IMR-90 (cell line): ENCODE results near the gene KRT33A. TPM values are rescaled to one million over a fixed set of nuclear protein-coding genes. Genes with fewer than 3 reads are reported as not detected.

Experiments used
- ATAC-seq: fragments of 200-7000 bp; cut with Tn5 transposase; 2 replicates; pipeline ENCODE4 v1.9.1; 2020; ENCODE audit warnings: low read depth, mild to moderate bottlenecking, moderate library complexity
- BruUV-seq: library from RNA; stranded (reverse); fragments of 400-500 nt; replicated peaks from 2 replicates; lab custom pipeline; 2021; lab: Mats Ljungman, UMichigan
- CTCF ChIA-PET: fragments of 300-600 bp; formaldehyde crosslinking; extraction: SDS; loops from one replicate; lab custom pipeline; 2021; ENCODE audit warnings: antibody characterized with exemption; lab: Yijun Ruan, JAX
- POLR2A ChIA-PET: fragments of 300-600 bp; sonication (Branson Sonifier 250); formaldehyde crosslinking; loops from one replicate; lab custom pipeline; 2022; ENCODE audit warnings: antibody characterized with exemption; ENCODE audit not compliant: unreplicated experiment; lab: Charles Lee
- DNase-seq: peaks from one replicate; pipeline ENCODE4 v3.0.0; 2013
- H2AFZ ChIP-seq: replicated peaks from 2 replicates; pipeline ENCODE3; 2013; ENCODE audit warnings: low read length, mild to moderate bottlenecking; ENCODE audit not compliant: poor library complexity
- H2AK5ac ChIP-seq: 2 replicates; pipeline ENCODE4 v1.6.1; 2013; ENCODE audit warnings: low read depth, low read length, inconsistent platforms
- H2AK9ac ChIP-seq: replicated peaks from 2 replicates; pipeline ENCODE3; 2013; ENCODE audit warnings: mild to moderate bottlenecking, low read depth, low read length, moderate library complexity; ENCODE audit not compliant: poor library complexity
- H2BK120ac ChIP-seq: 2 replicates; pipeline ENCODE4 v1.6.1; 2013; ENCODE audit warnings: low read depth, low read length, inconsistent platforms
- H2BK15ac ChIP-seq: 3 replicates; pipeline ENCODE4 v1.6.1; 2013; ENCODE audit warnings: low read depth, low read length, inconsistent platforms
- H2BK20ac ChIP-seq: 2 replicates; pipeline ENCODE4 v1.6.1; 2013; ENCODE audit warnings: low read depth, mild to moderate bottlenecking, inconsistent platforms, low read length, moderate library complexity
- H2BK5ac ChIP-seq: 2 replicates; pipeline ENCODE4 v1.6.1; 2013; ENCODE audit warnings: mild to moderate bottlenecking, low read depth, low read length, inconsistent platforms; ENCODE audit not compliant: poor library complexity, severe bottlenecking
- H3K14ac ChIP-seq: replicated peaks from 2 replicates; pipeline ENCODE4 v1.6.1; 2013; ENCODE audit warnings: low read depth, low read length, inconsistent platforms
- H3K18ac ChIP-seq: 2 replicates; pipeline ENCODE4 v1.6.1; 2013; ENCODE audit warnings: low read depth, low read length, control low read depth
- H3K23ac ChIP-seq: 2 replicates; pipeline ENCODE4 v1.6.1; 2013; ENCODE audit warnings: low read depth, low read length, inconsistent platforms
- H3K27ac ChIP-seq: 2 replicates; pipeline ENCODE4 v1.5.1; 2013; ENCODE audit warnings: mild to moderate bottlenecking, control low read depth, low read length; ENCODE audit not compliant: insufficient read depth
- H3K27me3 ChIP-seq: 2 replicates; pipeline ENCODE4 v1.6.1; 2013; ENCODE audit warnings: low read length; ENCODE audit not compliant: control insufficient read depth, insufficient read depth
- H3K36me3 ChIP-seq: 2 replicates; pipeline ENCODE4 v1.6.1; 2013; ENCODE audit warnings: low read length, mixed read lengths; ENCODE audit not compliant: control insufficient read depth, insufficient read depth
- H3K4ac ChIP-seq: 2 replicates; pipeline ENCODE4 v1.6.1; 2013; ENCODE audit warnings: low read depth, low read length, inconsistent platforms
- H3K4me1 ChIP-seq: 2 replicates; pipeline ENCODE4 v1.6.1; 2013; ENCODE audit warnings: low read length, mixed read lengths; ENCODE audit not compliant: control insufficient read depth, insufficient read depth
- H3K4me2 ChIP-seq: 2 replicates; pipeline ENCODE4 v1.6.1; 2013; ENCODE audit warnings: low read depth, mild to moderate bottlenecking, control low read depth, low read length, moderate library complexity
- H3K4me3 ChIP-seq: 2 replicates; pipeline ENCODE4 v1.5.1; 2013; ENCODE audit warnings: low read depth, mild to moderate bottlenecking, control low read depth, low read length, moderate library complexity; ENCODE audit not compliant: insufficient read depth
- H3K56ac ChIP-seq: 2 replicates; pipeline ENCODE4 v1.6.1; 2013; ENCODE audit warnings: low read length, inconsistent platforms; ENCODE audit not compliant: insufficient read depth; ENCODE audit errors: extremely low read depth
- H3K79me1 ChIP-seq, 2 experiments: 2 replicates each; pipeline ENCODE4 v1.6.1; 2013; ENCODE audit warnings: low read length in 2 of 2, inconsistent platforms in 1 of 2, low read depth in 1 of 2
- H3K9ac ChIP-seq: 2 replicates; pipeline ENCODE4 v1.6.1; 2013; ENCODE audit warnings: low read depth, low read length, control low read depth
- H3K9me1 ChIP-seq: 2 replicates; pipeline ENCODE4 v1.6.1; 2013; ENCODE audit warnings: low read length, inconsistent platforms; ENCODE audit not compliant: insufficient read depth
- H3K9me3 ChIP-seq: 2 replicates; pipeline ENCODE4 v1.6.1; 2013; ENCODE audit warnings: low read length; ENCODE audit not compliant: control insufficient read depth, insufficient read depth
- H4K20me1 ChIP-seq: 2 replicates; pipeline ENCODE4 v1.6.1; 2013; ENCODE audit warnings: low read length, inconsistent platforms; ENCODE audit not compliant: insufficient read depth
- H4K5ac ChIP-seq: 2 replicates; pipeline ENCODE4 v1.6.1; 2013; ENCODE audit warnings: mild to moderate bottlenecking, low read depth, low read length, control low read depth
- H4K8ac ChIP-seq, 2 experiments: 2 replicates each; pipeline ENCODE4 v1.6.1; 2013; ENCODE audit warnings: low read depth in 2 of 2, low read length in 2 of 2, control low read depth in 1 of 2, inconsistent platforms in 1 of 2
- H4K91ac ChIP-seq: 2 replicates; pipeline ENCODE4 v1.6.1; 2013; ENCODE audit warnings: low read depth, low read length, inconsistent platforms; ENCODE audit not compliant: insufficient read depth
- BHLHE40 ChIP-seq: fragments of 150-350 bp; IDR thresholded peaks from 2 replicates; pipeline ENCODE4 v1.6.1; 2016; ENCODE audit warnings: mild to moderate bottlenecking, low read depth, low read length
- CEBPB ChIP-seq: IDR thresholded peaks from 2 replicates; pipeline ENCODE4 v1.6.1; 2012; ENCODE audit warnings: low read depth, low read length, improper control_type of control experiment
- CHD1 ChIP-seq: IDR thresholded peaks from 2 replicates; pipeline ENCODE4 v1.6.1; 2012; ENCODE audit warnings: low read depth, low read length, improper control_type of control experiment
- CTCF ChIP-seq: conservative IDR thresholded peaks from 2 replicates; pipeline ENCODE4 v1.5.1; 2012; ENCODE audit warnings: mild to moderate bottlenecking, low read depth, low read length, improper control_type of control experiment
- ELK1 ChIP-seq: fragments of 150-350 bp; IDR thresholded peaks from 2 replicates; pipeline ENCODE4 v1.6.1; 2016; ENCODE audit warnings: low read depth, mild to moderate bottlenecking, low read length, moderate library complexity, borderline replicate concordance
- FOS ChIP-seq: fragments of 150-350 bp; IDR thresholded peaks from 2 replicates; pipeline ENCODE4 v1.6.1; 2016; ENCODE audit warnings: low read depth, low read length
- MAFK ChIP-seq: IDR thresholded peaks from 2 replicates; pipeline ENCODE4 v1.6.1; 2012; ENCODE audit warnings: low read depth, low read length, improper control_type of control experiment
- NFE2L2 ChIP-seq: fragments of 150-350 bp; IDR thresholded peaks from 2 replicates; pipeline ENCODE4 v1.6.1; 2016; ENCODE audit warnings: low read depth, mild to moderate bottlenecking, low read length
- RAD21 ChIP-seq: IDR thresholded peaks from 2 replicates; pipeline ENCODE4 v1.6.1; 2012; ENCODE audit warnings: low read length, improper control_type of control experiment
- RCOR1 ChIP-seq: IDR thresholded peaks from 2 replicates; pipeline ENCODE4 v1.6.1; 2012; ENCODE audit warnings: mild to moderate bottlenecking, low read length, improper control_type of control experiment; ENCODE audit not compliant: insufficient replicate concordance
- RFX5 ChIP-seq: IDR thresholded peaks from 2 replicates; pipeline ENCODE4 v1.8.0; 2012; ENCODE audit warnings: low read depth, mild to moderate bottlenecking, low read length, moderate library complexity
- SMC3 ChIP-seq: fragments of 150-350 bp; IDR thresholded peaks from 2 replicates; pipeline ENCODE4 v1.6.1; 2016; ENCODE audit warnings: low read depth, mild to moderate bottlenecking, antibody characterized with exemption, low read length, moderate library complexity
- WGBS, 2 experiments: methylation state at CpG; one replicate each; pipeline versions ENCODE4 v1.1.5 to v1.1.7; 2013; ENCODE audit warnings: missing lambda C conversion rate in 2 of 2; ENCODE audit not compliant: insufficient read length in 1 of 2; ENCODE audit errors: extremely low coverage in 2 of 2; 5-methylcytosine and 5-hydroxymethylcytosine counted together
- dilution Hi-C: fragments of 300-500 bp; cut with HindIII; formaldehyde crosslinking; loops from one replicate; pipeline ENCODE4 v1.14.3; 2018; ENCODE audit warnings: low sequenced_read_pairs; ENCODE audit not compliant: unreplicated experiment
- in situ Hi-C: fragments of 300-500 bp; cut with MboI; formaldehyde crosslinking; loops from 3 replicates; pipeline ENCODE4 v1.14.3; 2019; ENCODE audit warnings: low sequenced_read_pairs, inconsistent platforms, mixed read lengths
- intact Hi-C: fragments of 100-400 bp; cut with micrococcal nuclease; formaldehyde crosslinking; loops from 2 replicates; pipeline ENCODE4 v1.10.0; 2022
- polyA plus RNA-seq, 3 experiments: library from polyadenylated mRNA; depleted of rRNA; stranded (reverse); fragments of >200 nt; gene quantifications; 2 replicates each; pipeline ENCODE4 v1.2.3, GENCODE V29; 2012; ENCODE audit warnings: low replicate concordance in 1 of 3
- total RNA-seq: library from RNA; depleted of rRNA; stranded (reverse); fragments of >200 nt; gene quantifications from 2 replicates; pipeline ENCODE4 v1.2.3, GENCODE V29; 2012
- TF ChIP-seq, protein P1 (sequence below): fragments of 150-350 bp; IDR thresholded peaks from 2 replicates; pipeline ENCODE4 v1.6.1; 2017; ENCODE audit warnings: mild to moderate bottlenecking, antibody characterized with exemption, low read length, low read depth

Gene KRT33A
- total and polyA plus RNA-seq, 2 of the 4 experiments (the other 2 are of a cell fraction): not detected

DNA sequence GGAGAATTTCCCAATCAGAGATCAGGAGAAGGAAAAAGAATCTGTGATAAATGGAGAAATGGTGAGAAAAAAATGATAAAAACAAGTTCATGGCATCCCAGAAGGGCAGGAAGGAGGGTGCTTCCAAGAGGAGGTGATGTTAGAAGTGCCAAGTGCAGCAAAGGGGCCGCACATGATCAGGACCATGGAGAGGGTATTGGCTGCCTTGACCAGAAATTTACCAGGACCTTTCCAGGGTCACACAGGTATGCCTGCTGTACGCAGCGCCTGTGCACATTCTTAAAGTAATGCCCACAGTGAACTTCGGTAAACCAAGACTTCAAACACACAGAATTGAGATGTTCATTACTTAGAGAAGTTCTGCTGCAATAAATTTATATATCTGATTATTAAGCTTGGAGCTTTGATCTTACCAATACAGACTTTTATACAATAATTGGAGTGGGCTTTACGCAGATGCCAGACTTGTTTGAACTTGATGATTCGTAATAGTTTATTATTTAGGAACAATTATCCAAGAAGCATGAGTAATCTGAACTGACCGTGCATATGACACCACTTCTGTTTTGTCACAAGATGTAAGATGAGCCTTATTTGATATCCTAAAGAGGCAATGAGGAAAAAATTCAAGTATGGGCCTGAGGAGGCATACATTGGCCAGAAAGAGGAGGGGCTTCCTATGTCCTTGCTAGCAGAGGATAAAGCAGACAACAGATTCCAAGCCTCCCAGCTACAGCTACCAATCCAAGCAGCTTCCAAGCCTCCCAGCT lies 2.2 kb upstream of the KRT33A start (continued):
- TF ChIP-seq NFE2L2: no peak

- Histone ChIP-seq H3K27ac (no peak overlapping the region), H2BK5ac (no peak overlapping the region), H4K91ac (no peak overlapping the region), H2BK120ac (no peak overlapping the region), H3K4me3 (no peak overlapping the region), H3K9me1 (no peaks in the 10 kb centered on the region; the same call in 1 of the 2 replicates), H2AFZ (no peak overlapping the region), H3K14ac (no peak overlapping the region), H3K79me1 (no peaks in the 10 kb centered on the region), H3K4ac (no peak overlapping the region), H3K18ac (no peak overlapping the region), H2AK5ac (no peak overlapping the region), H3K23ac (no peak overlapping the region), H3K9ac (no peak overlapping the region), H3K4me1 (peaks cover 2% of the 10 kb centered on the region), H2BK20ac (no peak overlapping the region), H3K36me3 (no peaks in the 10 kb centered on the region), H3K4me2 (no peak overlapping the region), H4K8ac (no peak overlapping the region), H3K27me3 (peaks cover 7% of the 10 kb centered on the region; the same call in 1 of the 2 replicates), H4K20me1 (no peaks in the 10 kb centered on the region), H4K5ac (no peak overlapping the region), H2AK9ac (no peak overlapping the region), H3K56ac (no peak overlapping the region), H2BK15ac (no peak overlapping the region), H3K9me3 (peaks cover 2% of the 10 kb centered on the region)
- no TSS peak for BruUV-seq
- ATAC-seq (no peak), DNase-seq (no peak)
- POLR2A ChIA-PET: no interaction called here
- no CpG with 5 or more reads among the region's 2 CpGs for WGBS, 2 experiments
- in situ Hi-C loops (no loop called here), intact Hi-C loops (no loop called here), dilution Hi-C loops (no loop called here)
- CTCF ChIA-PET: no interaction called here
- TF ChIP-seq BHLHE40 (no peak), CHD1 (no peak), ELK1 (no peak), SMC3 (no peak), CEBPB (no peak), FOS (no peak), RCOR1 (no peak), RFX5 (no peak), MAFK (no peak), NFE2L2 (no peak), CTCF (no peak), RAD21 (no peak)
- TF ChIP-seq, protein P1, sequence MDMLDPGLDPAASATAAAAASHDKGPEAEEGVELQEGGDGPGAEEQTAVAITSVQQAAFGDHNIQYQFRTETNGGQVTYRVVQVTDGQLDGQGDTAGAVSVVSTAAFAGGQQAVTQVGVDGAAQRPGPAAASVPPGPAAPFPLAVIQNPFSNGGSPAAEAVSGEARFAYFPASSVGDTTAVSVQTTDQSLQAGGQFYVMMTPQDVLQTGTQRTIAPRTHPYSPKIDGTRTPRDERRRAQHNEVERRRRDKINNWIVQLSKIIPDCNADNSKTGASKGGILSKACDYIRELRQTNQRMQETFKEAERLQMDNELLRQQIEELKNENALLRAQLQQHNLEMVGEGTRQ: no peak
These were observed 549 bp upstream of the KRT33A start for GRCh38 chr17:41351177-41351576.
